ENCODE results near the gene PRKAA2.

PRKAA2 gene

DNA sequence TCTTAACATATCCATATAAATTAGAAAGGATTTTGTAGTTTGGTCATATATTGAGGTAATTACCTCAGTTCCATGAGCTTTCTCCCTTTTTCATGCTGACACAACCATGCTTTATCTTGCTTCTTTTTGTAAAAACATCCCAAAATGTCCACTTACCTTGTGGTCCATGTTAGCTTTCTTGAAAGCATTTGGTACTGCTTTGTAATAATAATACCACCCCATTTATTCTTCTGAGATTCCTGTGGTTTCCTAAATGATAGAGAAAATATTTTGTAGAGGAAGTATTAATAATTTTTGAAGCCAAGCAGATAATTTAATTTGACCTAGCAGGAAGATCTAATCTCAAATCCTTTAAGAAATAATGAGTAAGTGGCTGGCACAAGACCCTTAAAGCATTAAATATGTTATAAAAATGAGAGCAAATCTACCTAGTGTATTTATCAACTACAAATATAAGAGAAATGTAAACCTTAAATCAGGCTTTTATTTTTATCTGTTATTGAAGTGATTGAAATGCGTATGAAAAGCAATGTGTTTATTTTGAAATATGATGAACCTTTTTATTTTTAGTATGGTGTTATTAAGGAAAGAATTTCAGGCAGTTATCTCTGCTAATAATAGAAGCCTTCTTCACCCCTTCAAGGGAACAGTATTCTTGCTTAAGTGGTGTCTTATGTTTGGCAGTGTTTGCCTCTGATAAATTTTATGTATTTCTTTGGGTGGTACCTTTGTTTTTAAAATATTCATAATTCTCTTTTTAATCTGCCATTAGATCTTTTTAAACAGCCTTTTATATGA lies 9.2 kb downstream of the PRKAA2 start:
- DNase-seq (ENCODE audit: low read depth), result no peak

- no peak for DNase-seq (ENCODE audit: low read depth)
Measured at GRCh38 chr1:56655991-56656613, 11.0 kb downstream of the PRKAA2 start.

DNA sequence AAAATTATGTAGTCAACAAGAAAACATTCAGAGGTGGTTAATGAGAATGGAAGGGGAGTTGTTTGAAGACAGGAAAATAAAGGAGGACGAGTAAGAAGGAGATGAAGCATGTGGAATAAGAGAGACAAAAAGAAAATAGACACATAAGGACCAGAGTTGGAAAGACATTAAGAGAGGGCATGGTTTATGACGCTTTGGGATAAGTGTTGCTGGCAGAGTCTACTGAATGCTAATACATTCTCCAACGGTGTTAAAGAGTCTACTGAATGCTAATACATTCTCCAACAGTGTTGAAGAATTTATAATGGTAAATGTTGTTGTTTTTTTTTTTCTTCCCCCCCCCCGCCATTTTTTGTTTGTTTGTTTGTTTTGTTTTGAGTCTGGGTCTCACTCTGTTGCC lies 13.1 kb downstream of the PRKAA2 start:
- DNase-seq (ENCODE audit: low read depth), result no peak

- DNase-seq (ENCODE audit: low read depth), result no peak
Measured at GRCh38 chr1:56660293-56660692, 15.2 kb downstream of the PRKAA2 start.

DNA sequence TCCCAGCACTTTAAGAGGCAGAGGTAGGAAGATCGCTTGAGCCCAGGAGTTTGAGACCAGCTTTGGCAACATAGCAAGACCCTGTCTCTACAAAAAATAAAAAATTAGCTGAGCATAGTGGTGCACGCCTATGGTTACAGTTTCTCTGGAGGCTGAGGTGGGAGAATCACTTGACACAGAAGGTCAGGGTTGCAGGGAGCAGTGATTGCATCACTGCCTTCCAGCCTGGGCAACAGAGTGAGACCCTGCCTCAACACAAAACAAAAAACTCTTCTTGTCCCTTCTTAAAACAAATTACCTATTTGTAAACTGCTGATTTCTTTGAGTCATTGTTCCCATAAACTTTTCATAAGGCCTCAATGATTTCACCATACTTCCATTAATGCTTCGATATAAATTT lies 18.7 kb downstream of the PRKAA2 start:
- no peak for DNase-seq (ENCODE audit: low read depth)

DNA sequence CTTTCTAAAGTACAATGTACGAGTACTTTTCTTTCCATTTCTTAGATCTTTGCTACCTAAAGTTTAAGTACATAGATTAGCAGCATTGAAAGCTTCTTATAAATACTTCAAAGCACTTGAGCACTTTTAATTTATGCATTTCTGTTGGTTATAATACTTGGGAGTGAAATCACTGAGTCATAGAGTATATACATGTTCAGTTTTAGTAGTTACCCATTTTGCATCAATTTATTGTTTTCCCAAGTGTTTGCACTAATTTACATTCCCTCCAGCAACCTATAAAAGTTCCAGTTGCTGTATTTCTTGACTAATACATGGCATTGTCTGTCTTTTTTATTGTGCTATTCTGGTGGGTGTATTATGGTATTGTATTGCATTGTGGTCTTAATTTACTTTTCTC lies 20.3 kb downstream of the PRKAA2 start:
- DNase-seq (ENCODE audit: low read depth), result no peak

DNA sequence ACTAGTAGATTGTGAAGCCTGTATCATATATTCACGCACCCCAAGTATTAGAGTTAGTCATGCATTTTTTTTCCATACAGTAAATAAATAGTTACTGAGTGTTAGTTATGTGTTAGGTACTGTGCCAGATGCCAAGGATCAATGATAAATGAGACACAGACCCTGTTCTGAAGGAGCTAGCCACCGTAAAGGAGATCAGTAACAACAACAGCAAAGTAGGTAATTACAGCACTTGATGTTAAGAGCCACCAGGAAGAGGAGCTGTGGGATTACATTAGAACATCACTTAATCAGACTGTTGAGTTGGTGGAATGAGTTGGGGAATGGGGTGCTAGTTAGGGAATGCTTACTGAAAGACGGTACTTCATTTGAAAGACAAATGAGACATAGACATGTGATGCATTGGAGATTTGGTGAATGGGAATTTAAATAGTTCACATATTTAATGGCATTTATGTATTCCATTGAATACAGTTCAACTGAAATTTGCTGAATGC lies 21.0 kb downstream of the PRKAA2 start:
- DNase-seq (ENCODE audit: low read depth), result no peak

- no peak for DNase-seq (ENCODE audit: low read depth)
Measured at GRCh38 chr1:56670350-56670749, 25.2 kb downstream of the PRKAA2 start.

- DNase-seq (ENCODE audit: low read depth), result no peak
Measured at GRCh38 chr1:56671085-56671484, 26.0 kb downstream of the PRKAA2 start.

GRCh38 chr1:56671542-56671941 lies 26.4 kb downstream of the PRKAA2 start:
- DNase-seq (ENCODE audit: low read depth), result no peak

GRCh38 chr1:56672579-56672978 lies 27.5 kb downstream of the PRKAA2 start:
- DNase-seq (ENCODE audit: low read depth), result no peak

DNA sequence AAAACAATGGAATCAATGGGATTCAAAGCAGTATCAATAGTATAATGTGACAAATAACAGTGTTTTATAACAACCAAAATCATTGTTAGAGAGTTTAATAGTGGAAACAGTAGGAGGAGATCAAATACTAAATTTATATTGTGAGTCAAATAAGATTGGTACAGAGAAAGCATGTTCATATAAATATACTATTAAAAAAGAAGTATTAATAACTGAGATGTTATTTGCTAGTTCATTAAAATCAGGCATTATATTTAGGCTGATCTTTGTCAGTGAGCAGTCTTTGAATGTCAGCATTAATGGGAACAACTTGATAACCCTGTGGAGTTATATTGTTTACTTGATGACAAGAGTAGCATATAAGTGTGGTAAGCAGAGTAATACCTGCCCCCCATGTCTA lies 30.6 kb downstream of the PRKAA2 start:
- no peak for DNase-seq (ENCODE audit: low read depth)

- DNase-seq (ENCODE audit: low read depth), result no peak
Measured at GRCh38 chr1:56676571-56677035, 31.5 kb downstream of the PRKAA2 start.

DNA sequence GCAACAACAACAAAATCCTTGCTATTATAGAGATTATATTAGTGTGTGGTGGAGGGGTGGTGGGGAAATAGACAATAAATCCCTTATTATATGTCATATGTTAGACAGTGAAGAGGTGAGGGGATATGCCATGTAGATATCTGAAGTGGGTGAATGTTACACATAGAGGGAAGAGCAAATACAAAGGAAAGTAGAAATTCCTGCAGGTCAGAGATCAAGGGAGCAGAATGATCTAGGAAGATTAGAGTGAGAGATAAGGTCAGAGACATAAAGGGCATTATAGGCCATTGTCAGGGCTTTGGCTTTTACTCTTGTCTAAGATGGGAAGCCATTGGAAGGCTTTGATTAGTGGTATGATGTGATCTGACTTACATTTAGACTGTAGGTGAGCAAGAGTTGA lies 38.5 kb downstream of the PRKAA2 start:
- no peak for DNase-seq (ENCODE audit: low read depth)

- DNase-seq (ENCODE audit: low read depth), result no peak
Measured at GRCh38 chr1:56686169-56686568, 41.1 kb downstream of the PRKAA2 start.

GRCh38 chr1:56688522-56689026 lies 43.5 kb downstream of the PRKAA2 start:
- DNase-seq (ENCODE audit: low read depth), result no peak

- no peak for DNase-seq (ENCODE audit: low read depth)
Measured at GRCh38 chr1:56696663-56697062, 51.5 kb downstream of the PRKAA2 start.

- no peak for DNase-seq (ENCODE audit: low read depth)
Measured at GRCh38 chr1:56703747-56704146, 58.6 kb downstream of the PRKAA2 start.

DNA sequence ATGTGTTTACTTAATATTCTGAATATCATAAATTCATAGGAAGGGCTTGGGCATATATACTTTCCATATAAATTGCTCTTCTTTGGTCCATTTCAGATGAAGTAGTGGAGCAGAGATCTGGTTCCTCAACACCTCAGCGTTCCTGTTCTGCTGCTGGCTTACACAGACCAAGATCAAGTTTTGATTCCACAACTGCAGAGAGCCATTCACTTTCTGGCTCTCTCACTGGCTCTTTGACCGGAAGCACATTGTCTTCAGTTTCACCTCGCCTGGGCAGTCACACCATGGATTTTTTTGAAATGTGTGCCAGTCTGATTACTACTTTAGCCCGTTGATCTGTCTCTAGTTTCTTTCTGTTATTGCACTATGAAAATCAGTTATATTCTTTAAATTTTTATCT lies 62.3 kb downstream of the PRKAA2 start:
- no peak for DNase-seq (ENCODE audit: low read depth)

DNA sequence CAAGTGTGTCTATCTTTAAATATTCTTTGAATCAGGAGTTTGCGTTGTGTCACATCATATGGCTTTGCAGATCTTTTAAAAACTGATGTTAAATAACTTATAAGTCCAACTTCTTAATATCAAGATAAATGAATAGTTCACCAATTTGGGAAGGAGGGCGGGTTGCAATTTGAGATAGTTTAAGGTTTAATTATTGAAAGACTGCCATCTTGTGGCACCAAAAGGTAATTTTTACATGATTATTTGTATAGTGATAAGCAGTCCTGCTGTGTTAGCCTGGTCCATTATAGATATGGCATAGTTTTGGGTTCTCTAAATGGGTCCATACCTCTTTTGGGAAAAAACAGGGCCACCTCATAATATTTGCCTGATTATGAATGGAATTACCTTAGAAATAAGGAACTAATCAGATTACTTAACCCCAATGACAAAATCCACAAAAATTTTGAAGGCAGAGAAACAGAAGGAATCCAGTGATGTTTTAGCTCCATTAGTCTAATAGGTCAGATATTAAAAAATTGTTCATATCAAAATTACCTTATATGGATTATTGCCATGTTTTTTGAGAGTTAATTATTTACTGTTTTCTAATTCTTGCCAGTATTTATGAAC lies 64.3 kb downstream of the PRKAA2 start:
- DNase-seq (ENCODE audit: low read depth), result no peak

- no peak for DNase-seq (ENCODE audit: low read depth)
Measured at GRCh38 chr1:56709995-56710394, 64.9 kb downstream of the PRKAA2 start.

DNA sequence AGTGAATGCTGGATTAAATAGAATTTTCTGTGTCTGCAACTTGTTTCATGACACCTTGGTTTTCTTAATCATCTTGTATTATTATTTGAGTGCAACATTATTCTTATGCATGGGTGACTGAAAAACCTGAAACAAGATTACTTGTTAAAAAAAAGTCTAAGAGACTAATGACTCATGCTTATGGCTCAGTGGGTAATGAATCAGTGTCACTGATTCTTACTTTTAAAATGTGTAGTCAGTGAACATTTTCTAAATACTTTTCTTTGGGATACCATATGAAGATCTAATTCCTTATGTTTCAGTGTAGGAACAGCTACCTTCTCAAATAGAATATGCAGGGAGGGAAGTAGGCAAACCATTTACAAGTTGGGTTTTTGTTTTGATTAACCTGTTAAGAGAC lies 65.5 kb downstream of the PRKAA2 start:
- DNase-seq (ENCODE audit: low read depth), result no peak

DNA sequence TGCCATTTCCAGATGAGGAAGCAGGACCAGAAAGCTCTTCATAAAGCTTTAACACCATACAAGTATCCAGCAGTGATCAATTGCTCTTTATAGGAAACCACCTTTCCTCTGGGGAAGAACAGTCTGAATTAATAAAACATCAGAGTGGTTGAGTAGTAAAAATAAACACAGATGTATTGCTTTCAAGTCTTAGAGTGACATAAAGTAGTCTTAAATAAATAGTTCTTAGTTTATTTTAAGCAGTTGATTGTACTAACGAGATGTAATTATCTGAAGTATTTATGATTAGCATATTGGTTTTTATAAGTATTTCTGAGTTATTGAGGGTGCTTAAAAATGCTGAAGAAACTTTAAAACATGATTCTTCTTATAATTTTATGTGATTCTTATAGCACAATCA lies 67.0 kb downstream of the PRKAA2 start:
- DNase-seq (ENCODE audit: low read depth), result no peak

All from stimulated activated CD8-positive, alpha-beta memory T cell treated with anti-CD3 and anti-CD28 coated beads, Interleukin-7, amount 100 ng/mL, for 24 hours (primary cell).